GM12892 (cell line): ENCODE measurements around the gene HOXA7.

ENCODE experiments used
- DNase-seq: peaks from one replicate; pipeline ENCODE4 v3.0.0; 2011; ENCODE audit not compliant: insufficient read length
- FAIRE-seq: peaks from 2 replicates; lab custom pipeline; 2011; peaks lifted over from hg19 to GRCh38; lab: Jason Lieb, UNC
- POLR2A ChIP-seq: IDR thresholded peaks from 2 replicates; pipeline ENCODE4 v1.6.1; 2011; ENCODE audit warnings: low read depth, low read length, control low read depth
- POLR2AphosphoS5 ChIP-seq: IDR thresholded peaks from 2 replicates; pipeline ENCODE4 v1.6.1; 2011; ENCODE audit warnings: low read depth, low read length, control low read depth
- TAF1 ChIP-seq: IDR thresholded peaks from 2 replicates; pipeline ENCODE4 v1.6.1; 2011; ENCODE audit warnings: low read depth, mild to moderate bottlenecking, control low read depth, low read length, borderline replicate concordance

The HOXA7 gene

DNA sequence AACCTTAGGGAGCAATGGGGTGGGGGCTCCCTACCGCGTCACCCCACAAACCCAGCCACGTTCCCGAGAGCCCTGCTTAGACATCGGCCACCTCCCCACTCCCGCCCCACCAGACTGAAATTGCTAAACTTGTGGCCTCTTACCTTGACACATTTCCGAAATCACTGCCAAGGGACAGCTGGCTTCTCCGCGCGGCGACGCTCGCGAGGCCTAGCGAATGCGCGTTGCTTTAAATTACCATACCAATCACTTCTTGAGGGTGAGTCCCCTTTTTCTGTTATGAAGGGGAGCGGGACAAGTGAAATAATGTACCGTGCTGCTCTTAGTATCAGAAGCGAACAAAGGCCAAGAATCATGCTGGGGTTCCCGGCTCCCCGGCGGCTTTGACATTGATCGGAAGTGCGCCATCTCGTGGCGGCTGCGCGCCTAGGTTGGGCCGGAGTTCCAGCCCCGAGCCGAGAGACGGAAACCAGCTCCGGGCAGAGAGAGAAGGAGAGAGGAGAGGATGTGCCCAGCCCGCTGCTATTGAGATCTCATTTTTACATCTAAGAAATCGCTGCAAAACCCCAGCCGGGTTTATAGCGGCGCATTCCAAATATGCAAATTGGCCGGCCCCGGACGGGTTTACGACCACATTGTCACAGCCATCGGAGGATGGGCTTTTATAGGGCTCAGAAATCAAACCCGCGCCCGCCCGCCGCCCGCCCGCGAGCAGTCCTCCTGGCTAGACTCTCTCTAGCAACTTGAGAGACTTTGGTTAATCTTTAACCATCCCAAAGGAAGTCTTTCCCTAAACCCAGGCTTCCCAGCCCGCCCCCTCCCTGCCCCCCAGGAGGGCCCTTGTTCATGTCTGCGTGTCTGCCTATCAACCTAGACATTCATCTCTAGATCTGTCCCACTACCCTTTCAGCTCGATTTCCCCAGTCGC, 23.3 kb upstream of the HOXA7 start:
- FAIRE-seq (no peak), DNase-seq (peak; percentile 66)
- TF ChIP-seq TAF1 = no peak
- no peak for TF ChIP-seq POLR2A
- TF ChIP-seq POLR2AphosphoS5 = no peak

DNA sequence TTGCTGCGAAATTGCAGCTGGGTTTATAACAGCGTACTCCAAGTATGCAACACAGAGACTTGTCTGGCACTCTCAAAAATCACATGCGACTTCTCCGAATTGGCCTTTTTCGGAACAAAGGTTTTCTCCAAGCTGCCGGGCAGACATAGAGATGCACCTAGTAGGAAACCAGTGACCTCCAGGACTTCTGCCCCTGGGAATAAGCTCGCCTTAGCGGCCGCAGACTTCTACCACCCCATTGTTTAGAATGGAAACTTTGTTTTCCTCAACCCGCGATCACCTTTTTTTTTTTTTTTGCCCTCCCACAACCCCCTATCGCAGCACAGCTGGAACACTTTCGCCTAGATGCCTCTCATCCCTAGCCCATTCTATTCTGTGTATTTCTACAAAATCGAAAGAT, 22.6 kb upstream of the HOXA7 start:
- no peak for DNase-seq
- no peak for FAIRE-seq
- TF ChIP-seq TAF1 (no peak), POLR2AphosphoS5 (no peak)

DNA sequence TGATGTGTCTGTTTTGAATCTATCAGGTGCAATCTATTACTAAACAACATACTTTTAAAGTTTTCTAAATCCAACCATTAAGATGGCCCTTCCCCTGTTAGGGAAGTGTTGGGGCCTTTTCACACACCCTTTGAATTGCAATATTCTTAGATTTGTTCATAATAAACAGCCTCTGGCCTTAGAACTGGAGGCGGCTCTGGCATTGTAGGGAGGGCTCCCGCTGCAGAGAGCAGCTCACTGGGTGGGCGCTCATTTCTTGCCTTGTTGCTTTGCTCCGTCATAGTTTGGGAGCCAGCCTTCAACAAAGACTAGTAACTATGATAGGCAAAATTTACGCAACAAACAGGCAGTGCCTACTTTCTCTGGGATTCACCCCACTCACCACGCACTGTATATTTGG, 21.9 kb upstream of the HOXA7 start:
- FAIRE-seq = no peak
- TF ChIP-seq POLR2AphosphoS5 (no peak), TAF1 (no peak), POLR2A (no peak)
- DNase-seq = no peak

DNA sequence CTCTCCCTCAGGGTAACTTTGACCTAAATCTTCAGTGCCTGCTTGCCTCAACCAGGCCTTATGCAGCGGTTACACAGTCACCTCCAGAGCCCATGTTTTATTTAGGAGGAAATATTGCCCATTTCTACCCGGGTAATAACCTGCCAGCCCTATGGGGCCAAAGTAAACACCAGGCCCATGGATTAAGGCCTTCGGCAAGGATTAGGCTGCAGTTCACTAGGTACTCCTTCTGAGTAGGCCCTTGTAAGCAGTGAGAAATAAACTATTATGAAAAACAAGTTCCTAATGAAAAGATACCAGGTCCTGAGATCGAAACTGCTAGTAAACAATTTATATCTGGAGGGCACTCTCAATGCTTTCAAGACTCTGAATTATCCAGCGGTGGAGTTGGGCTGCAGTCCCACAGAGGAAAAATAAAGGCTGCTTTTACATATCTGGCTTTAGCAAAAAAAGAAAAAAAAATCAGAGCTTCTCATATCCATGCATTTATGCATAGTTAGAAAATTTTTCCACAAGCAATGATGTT, 21.4 kb upstream of the HOXA7 start:
- TF ChIP-seq POLR2A (no peak), POLR2AphosphoS5 (no peak), TAF1 (no peak)
- no peak for DNase-seq
- FAIRE-seq = no peak

DNA sequence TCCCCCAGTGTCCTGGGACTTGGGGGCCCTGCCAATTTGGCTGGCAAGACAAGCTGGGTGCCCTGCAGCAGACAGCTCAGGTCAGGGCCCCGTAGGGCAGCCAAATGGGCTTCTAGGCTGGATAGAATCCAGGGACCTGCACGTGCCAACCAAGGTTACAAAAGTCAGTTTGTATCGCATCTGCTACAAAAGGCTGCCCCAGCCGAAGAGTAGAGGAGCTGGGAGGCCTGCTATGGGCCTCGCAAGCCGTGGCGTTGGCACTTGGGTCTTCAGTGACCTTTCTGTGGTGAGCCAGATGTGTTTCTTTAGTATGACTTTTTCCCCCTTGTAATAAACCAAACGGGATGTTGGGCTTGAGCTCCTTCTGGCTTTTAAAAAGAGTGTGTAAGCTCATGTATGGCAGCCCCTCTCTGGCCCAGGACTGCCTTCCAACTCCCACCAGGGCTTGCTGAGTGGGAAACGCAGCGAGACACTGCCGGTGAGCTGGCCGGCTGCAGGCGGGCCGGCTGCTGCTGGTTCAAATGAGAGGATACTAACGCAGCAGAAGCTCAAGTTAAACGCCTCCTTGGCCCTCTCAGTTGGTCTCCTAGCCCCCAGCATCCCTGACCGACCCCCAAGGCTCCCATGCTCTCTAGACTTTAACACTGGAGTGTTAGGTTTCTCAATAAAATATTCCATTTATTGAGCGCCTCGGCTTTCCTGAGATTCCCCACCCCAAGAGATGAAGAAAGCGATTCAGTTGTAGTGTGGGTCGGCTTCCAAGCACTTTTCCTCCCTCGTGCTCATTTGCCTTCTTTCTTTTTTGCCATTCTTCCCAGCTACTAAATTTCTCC, 20.7 kb upstream of the HOXA7 start:
- TF ChIP-seq POLR2A = no peak
- no peak for TF ChIP-seq TAF1
- no peak for TF ChIP-seq POLR2AphosphoS5
- FAIRE-seq (no peak), DNase-seq (no peak)

DNA sequence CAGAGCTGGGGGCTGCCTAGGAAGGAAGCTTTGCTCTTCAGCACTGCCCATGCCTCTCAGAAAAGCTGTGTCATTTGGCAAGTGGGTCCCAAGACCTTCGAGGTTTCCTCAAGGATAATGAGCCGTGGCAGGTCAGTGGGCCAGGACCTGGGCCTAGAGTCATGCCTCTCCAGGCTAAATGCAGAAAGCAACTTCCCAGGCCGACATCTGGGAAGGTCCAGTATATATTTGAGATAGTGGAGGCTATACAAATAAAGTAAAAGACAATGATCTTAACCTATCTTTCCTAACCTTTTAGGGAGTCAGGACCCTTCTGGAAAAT, 20.0 kb upstream of the HOXA7 start:
- no peak for TF ChIP-seq TAF1
- no peak for TF ChIP-seq POLR2AphosphoS5
- TF ChIP-seq POLR2A = no peak
- FAIRE-seq = no peak

DNA sequence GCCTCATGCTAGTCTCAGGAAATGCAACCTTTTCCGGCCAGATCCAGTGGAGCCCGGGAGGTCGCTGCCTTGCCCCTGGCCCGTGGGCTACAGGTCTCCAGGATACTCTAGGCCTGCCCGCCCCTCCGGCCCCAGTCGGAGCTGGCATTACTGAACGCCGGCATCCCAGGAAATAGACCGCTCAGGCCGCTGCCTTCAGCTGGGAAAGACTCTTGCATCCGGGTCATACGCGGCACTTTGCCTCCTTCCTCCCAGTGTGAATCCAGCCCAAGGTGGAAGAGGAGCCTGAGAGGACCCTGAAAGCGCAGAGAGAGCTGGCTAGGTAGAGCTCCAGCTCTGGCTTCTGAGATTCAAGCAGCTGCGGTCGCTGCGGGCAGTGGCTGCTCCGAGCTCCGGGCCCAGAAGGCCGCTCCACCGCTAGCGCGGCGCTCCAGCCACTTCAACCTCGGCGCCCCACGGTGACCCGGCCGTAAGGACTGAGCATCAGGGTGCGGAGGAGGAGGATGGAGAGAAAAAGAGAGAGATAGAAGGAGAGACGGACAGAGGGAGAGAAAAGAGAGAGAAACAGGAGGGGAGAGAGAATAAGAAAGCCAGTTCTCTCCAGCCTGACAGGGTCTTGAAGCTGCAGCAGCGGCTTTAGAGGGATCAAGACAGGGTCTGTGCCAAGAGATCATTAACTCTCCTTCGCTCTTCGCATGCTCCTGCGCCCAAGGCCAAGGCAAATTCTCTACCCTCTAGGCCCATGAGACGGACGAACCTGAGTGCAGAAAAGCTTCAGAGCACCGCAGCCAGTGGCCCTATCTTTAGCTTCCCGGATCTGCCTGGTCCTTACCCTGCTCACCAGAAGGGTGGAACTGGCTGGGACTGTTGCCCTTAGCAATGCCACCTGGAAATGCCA, 19.4 kb upstream of the HOXA7 start:
- no peak for TF ChIP-seq POLR2AphosphoS5
- TF ChIP-seq POLR2A = no peak
- TF ChIP-seq TAF1 = no peak
- no peak for DNase-seq
- no peak for FAIRE-seq

More for the DNA sequence above, 20.0 kb upstream of the HOXA7 start:
- DNase-seq = no peak

DNA sequence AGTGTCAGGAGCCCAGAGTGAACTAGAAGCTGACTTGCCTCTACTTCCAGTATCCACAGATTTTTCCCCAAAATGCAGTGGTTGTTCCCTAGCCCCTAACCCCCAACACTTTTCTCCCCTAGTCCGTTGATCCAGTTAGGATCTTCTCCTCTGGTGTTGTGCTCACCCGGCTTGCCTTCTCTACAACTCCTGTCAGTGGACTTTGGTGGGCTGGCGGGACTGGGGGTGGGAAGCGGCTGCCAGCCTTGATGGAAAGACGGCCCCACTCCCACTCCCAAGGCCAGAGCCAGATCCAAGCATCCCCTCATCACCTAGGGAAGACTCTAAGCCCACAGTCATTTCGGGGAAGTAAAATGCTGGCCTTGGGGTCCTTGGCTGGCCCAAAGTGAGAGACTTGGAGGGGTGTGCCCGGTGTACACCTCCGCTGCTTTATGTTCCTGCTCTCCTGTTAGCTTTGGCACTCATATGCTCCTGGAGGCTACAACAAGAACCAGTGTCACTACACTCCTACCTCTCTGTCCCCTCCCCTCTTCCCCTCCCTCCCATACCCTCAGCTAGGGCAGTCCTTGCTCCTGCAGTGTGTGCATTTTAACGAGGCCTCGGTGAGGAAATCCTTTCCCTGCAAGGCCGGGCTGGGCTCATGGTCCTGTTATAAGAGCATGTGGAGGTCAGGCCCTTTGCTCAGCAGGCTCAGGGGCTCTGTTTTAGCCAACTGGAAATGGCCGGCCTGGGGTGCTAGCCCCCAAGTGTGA, 18.6 kb upstream of the HOXA7 start:
- DNase-seq (no peak), FAIRE-seq (no peak)
- TF ChIP-seq POLR2A (no peak), POLR2AphosphoS5 (no peak), TAF1 (no peak)

DNA sequence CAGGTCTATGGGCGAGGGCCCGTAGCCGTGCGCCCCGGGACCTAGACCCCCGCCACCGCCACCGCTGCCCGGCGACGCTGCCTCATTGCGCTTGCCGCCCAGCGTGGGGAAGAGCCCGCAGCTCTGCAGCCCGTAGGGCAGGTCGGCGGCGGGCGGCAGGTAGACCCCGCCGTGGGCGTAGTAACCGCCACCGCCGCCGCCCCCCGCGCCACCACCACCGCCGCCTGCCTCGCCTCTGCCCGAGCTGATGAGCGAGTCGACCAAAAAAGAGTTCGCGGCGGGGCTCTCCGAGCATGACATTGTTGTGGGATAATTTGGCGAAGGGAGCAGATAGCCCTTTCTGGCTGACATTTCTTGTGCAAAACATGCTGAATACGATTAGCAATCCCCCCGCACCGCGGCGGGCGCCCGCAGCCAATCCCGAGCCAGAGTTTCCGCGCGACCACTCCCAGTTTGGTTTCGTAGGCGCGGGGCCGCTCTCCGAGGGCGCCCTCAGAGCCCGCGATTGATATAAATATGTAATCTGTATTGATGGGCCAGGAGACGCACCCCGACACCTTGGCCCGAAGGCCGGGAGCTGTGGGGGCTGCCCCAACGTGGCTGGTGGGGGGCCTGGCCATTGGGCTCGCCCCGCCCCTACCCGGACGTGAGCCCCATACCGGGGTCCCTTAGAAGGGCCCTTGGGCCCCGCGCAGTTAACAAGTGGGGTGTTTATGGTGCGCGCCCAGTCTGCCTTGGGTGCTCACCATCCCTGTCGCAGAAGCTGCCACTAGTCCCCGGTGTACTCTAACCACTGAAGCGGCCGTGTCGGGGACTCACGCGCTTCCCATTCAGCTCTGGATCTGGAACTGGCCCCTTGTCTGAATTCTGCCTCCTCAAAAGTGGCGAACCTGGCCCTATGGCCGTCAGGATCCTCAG, 17.7 kb upstream of the HOXA7 start, which contains the start of gene HOXA10:
HOXA10 (minus strand) TSS at position 365 of the 918 bp plus-strand sequence; CDS start at position 351, 14 bp downstream.
- no peak for FAIRE-seq

More for the DNA sequence above, 17.7 kb upstream of the HOXA7 start, which contains the start of gene HOXA10:
- DNase-seq = no peak
- TF ChIP-seq TAF1 (no peak), POLR2AphosphoS5 (no peak), POLR2A (no peak)
